PC-9 (cell line): ENCODE measurements around the gene DRGX. TPM values are rescaled to one million over a fixed set of nuclear protein-coding genes. Genes with fewer than 3 reads are reported as not detected.

Experiments
- BruUV-seq: library from RNA; stranded (reverse); fragments of 400-500 nt; replicated peaks from 2 replicates; lab custom pipeline; 2021; lab: Mats Ljungman, UMichigan
- CTCF ChIA-PET: fragments of 300-600 bp; sonication (Branson Sonifier 250); formaldehyde crosslinking; loops from one replicate; lab custom pipeline; 2022; ENCODE audit warnings: antibody characterized with exemption; lab: Charles Lee
- POLR2A ChIA-PET: fragments of 300-600 bp; sonication (Branson Sonifier 250); formaldehyde crosslinking; loops from one replicate; lab custom pipeline; 2022; ENCODE audit warnings: antibody characterized with exemption; ENCODE audit not compliant: unreplicated experiment; lab: Charles Lee
- DNase-seq, 2 experiments: peaks; one replicate each; pipeline versions ENCODE4 v3.0.0 to v3.0.0-alpha.2; 2015 to 2022; ENCODE audit warnings: mixed read lengths in 1 of 2
- H2AFZ ChIP-seq: fragments of 200-600 bp; sonication (generic); 2 replicates; pipeline ENCODE4 v1.8.1; 2017; ENCODE audit warnings: antibody characterized with exemption
- H3F3A ChIP-seq: fragments of 200-600 bp; sonication (generic); 2 replicates; pipeline ENCODE4 v1.8.1; 2017; ENCODE audit warnings: antibody characterized with exemption, mild to moderate bottlenecking, low read depth; ENCODE audit not compliant: insufficient read depth
- H3K27ac ChIP-seq: fragments of 200-600 bp; sonication (generic); 2 replicates; pipeline ENCODE4 v1.6.1; 2016; ENCODE audit warnings: mixed run types
- H3K27me3 ChIP-seq: fragments of 200-600 bp; sonication (generic); 2 replicates; pipeline ENCODE4 v1.6.1; 2016; ENCODE audit warnings: low read depth, mixed run types; ENCODE audit not compliant: insufficient read depth
- H3K36me3 ChIP-seq: fragments of 200-600 bp; sonication (generic); 2 replicates; pipeline ENCODE4 v1.6.1; 2016; ENCODE audit warnings: low read depth, mixed run types
- H3K4me1 ChIP-seq: fragments of 200-600 bp; sonication (generic); replicated peaks from 2 replicates; pipeline ENCODE4 v1.6.1; 2016; ENCODE audit warnings: mixed run types; ENCODE audit not compliant: insufficient read depth
- H3K4me2 ChIP-seq: fragments of 200-600 bp; sonication (generic); 2 replicates; pipeline ENCODE4 v1.6.1; 2017; ENCODE audit warnings: mixed run types
- H3K4me3 ChIP-seq: fragments of 200-600 bp; sonication (generic); 2 replicates; pipeline ENCODE4 v1.6.1; 2016; ENCODE audit warnings: mixed run types
- H3K79me2 ChIP-seq: fragments of 200-600 bp; sonication (generic); 2 replicates; pipeline ENCODE4 v1.6.1; 2017; ENCODE audit warnings: low read depth, mixed run types
- H3K9me2 ChIP-seq: fragments of 200-600 bp; sonication (generic); 2 replicates; pipeline ENCODE4 v1.8.1; 2017; ENCODE audit warnings: mild to moderate bottlenecking; ENCODE audit not compliant: insufficient read depth
- H3K9me3 ChIP-seq: fragments of 200-600 bp; sonication (generic); 2 replicates; pipeline ENCODE4 v1.8.1; 2016; ENCODE audit warnings: low read depth; ENCODE audit not compliant: insufficient read depth
- H4K20me1 ChIP-seq: fragments of 200-600 bp; sonication (generic); 2 replicates; pipeline ENCODE4 v1.8.1; 2017; ENCODE audit not compliant: insufficient read depth
- EZH2 ChIP-seq: fragments of 200-600 bp; sonication (generic); IDR thresholded peaks from 2 replicates; pipeline ENCODE4 v1.8.0; 2017; ENCODE audit warnings: antibody characterized with exemption, low read depth
- intact Hi-C: fragments of 100-400 bp; cut with micrococcal nuclease; formaldehyde crosslinking; loops from one replicate; pipeline ENCODE4 v1.10.0; 2022; ENCODE audit not compliant: unreplicated experiment
- total RNA-seq: library from RNA; stranded (reverse); gene quantifications from 2 replicates; pipeline ENCODE4 v1.2.3, GENCODE V29; 2021
- TF ChIP-seq, protein P1 (sequence below): fragments of 200-600 bp; sonication (generic); conservative IDR thresholded peaks from 2 replicates; pipeline ENCODE4 v1.6.1; 2017; ENCODE audit warnings: mixed run types, antibody characterized with exemption, mild to moderate bottlenecking, moderate library complexity

DRGX gene
- total RNA-seq, 1 experiment from 2014 or later = not detected

DNA sequence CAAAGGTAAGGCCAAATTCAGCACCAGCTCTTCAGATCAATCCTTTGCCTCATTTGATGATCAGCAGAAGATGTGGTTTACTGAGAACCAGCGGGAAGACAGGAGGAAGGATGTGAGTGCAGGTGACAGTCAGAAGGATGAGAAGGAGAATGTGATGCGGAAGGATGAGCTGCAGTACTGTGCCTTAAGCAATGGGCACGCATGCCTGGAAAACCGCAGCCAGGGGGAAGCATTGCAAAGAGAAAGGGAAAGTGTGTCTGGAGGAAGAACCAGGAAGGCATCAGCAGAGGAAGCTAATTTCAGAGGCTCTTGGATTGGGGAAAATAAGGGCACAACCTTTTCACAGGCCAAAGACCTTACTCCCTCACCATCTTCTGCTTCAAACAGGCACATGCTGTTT lies 71.2 kb downstream of the DRGX start:
- no peak overlapping the region for H3K4me3 ChIP-seq
- H3K4me2 ChIP-seq = no peak overlapping the region
- H3K27ac ChIP-seq = no peak overlapping the region
- ChIA-PET POLR2A (interaction anchor here (0.6 kb wide), 1 partner anchor 200 kb away, joined by 3 read pairs; no protein-coding TSS in a partner anchor), CTCF (no interaction called here)
- H3F3A ChIP-seq = no peaks in the 10 kb centered on the region
- H3K79me2 ChIP-seq = no peaks in the 10 kb centered on the region
- H3K9me2 ChIP-seq = no peaks in the 10 kb centered on the region
- intact Hi-C loops = no loop called here
- BruUV-seq = no TSS peak
- H3K4me1 ChIP-seq = no peaks in the 10 kb centered on the region
- no peaks in the 10 kb centered on the region; the same call in 1 of the 2 replicates for H4K20me1 ChIP-seq
- H3K27me3 ChIP-seq = peaks cover 86% of the 10 kb centered on the region
- H2AFZ ChIP-seq = no peak overlapping the region
- no peaks in the 10 kb centered on the region for H3K36me3 ChIP-seq
- H3K9me3 ChIP-seq = no peaks in the 10 kb centered on the region
- TF ChIP-seq, protein P1, sequence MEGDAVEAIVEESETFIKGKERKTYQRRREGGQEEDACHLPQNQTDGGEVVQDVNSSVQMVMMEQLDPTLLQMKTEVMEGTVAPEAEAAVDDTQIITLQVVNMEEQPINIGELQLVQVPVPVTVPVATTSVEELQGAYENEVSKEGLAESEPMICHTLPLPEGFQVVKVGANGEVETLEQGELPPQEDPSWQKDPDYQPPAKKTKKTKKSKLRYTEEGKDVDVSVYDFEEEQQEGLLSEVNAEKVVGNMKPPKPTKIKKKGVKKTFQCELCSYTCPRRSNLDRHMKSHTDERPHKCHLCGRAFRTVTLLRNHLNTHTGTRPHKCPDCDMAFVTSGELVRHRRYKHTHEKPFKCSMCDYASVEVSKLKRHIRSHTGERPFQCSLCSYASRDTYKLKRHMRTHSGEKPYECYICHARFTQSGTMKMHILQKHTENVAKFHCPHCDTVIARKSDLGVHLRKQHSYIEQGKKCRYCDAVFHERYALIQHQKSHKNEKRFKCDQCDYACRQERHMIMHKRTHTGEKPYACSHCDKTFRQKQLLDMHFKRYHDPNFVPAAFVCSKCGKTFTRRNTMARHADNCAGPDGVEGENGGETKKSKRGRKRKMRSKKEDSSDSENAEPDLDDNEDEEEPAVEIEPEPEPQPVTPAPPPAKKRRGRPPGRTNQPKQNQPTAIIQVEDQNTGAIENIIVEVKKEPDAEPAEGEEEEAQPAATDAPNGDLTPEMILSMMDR = 0 out of 2 replicates have a peak, but pooled peaks have one; percentile 14
- TF ChIP-seq EZH2 = no peak
- no peak for DNase-seq

DNA sequence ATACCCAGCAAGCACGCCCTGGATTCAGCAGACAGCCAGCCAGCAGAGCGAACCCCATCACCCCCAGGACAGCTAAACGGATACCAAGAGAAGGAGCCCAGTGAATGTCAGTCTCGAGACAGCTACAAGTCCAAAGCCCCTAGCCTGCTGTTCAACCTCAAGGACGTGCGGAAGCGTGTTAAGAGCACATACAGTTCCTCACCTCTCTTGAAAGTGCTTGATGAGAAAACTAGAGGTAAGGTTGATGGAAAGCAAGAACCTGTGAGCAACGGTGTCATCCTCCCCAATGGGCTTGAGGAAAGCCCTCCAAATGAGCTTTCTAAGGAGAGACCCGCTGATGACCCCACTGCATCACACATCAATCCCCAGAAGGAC lies 72.0 kb downstream of the DRGX start:
- BruUV-seq = no TSS peak
- intact Hi-C loops = no loop called here
- ChIA-PET CTCF (no interaction called here), POLR2A (no interaction called here)
- H3F3A ChIP-seq = no peaks in the 10 kb centered on the region
- H3K36me3 ChIP-seq = no peaks in the 10 kb centered on the region
- no peak overlapping the region for H3K4me2 ChIP-seq
- H3K9me2 ChIP-seq = no peaks in the 10 kb centered on the region
- H3K27ac ChIP-seq = no peak overlapping the region
- no peaks in the 10 kb centered on the region for H3K9me3 ChIP-seq
- no peaks in the 10 kb centered on the region; the same call in 1 of the 2 replicates for H4K20me1 ChIP-seq
- no peak overlapping the region for H3K4me3 ChIP-seq
- no peaks in the 10 kb centered on the region for H3K79me2 ChIP-seq
- DNase-seq = no peak
- no peaks in the 10 kb centered on the region for H3K4me1 ChIP-seq
- TF ChIP-seq, protein P1 = no peak
- TF ChIP-seq EZH2 = no peak
- H3K27me3 ChIP-seq = peaks cover 77% of the 10 kb centered on the region
- no peak overlapping the region for H2AFZ ChIP-seq

DNA sequence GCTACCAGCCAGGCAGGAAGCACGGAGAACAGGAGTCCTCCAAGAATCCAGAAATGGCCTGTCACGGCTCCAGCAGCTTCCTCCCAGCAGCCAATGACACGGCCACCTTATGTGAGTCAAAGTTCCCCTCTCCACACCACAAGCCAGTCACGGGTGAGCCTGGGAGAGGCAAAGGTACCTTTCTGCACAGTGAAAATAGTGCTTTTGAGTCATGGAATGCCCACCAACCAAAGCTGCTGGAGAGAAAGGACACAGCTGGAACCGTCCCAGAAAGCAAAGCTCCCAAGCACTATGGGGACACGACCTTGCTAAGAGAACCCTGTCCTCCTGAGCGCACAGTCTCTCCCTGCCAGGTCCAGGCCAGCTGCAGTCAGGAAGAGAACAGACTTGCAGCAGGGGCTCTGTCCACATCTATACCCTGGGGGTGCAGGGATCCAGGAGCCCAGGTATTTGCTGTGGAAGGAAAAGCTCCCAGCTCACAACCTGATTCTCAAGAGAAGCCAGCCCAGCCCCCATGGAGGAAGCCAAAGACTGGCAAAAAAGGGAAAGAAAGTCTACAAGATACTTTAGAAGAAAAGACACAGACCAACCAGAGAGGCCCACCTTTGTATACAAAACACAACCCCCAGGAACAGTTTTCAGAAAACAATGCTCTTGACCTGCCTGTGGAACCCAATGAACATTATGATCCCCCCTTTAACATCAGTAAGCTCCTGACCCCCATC lies 72.6 kb downstream of the DRGX start:
- BruUV-seq = no TSS peak
- Histone ChIP-seq H3K4me1 (no peaks in the 10 kb centered on the region), H3K27ac (no peak overlapping the region), H3F3A (no peaks in the 10 kb centered on the region), H3K4me2 (no peak overlapping the region), H3K27me3 (peaks cover 72% of the 10 kb centered on the region), H4K20me1 (no peaks in the 10 kb centered on the region; the same call in 1 of the 2 replicates), H3K4me3 (no peak overlapping the region), H3K36me3 (no peaks in the 10 kb centered on the region), H3K9me3 (no peaks in the 10 kb centered on the region), H3K79me2 (no peaks in the 10 kb centered on the region), H2AFZ (no peak overlapping the region), H3K9me2 (no peaks in the 10 kb centered on the region)
- CTCF ChIA-PET = no interaction called here
- intact Hi-C loops = no loop called here
- TF ChIP-seq EZH2 = no peak
- TF ChIP-seq, protein P1 = no peak
- POLR2A ChIA-PET = no interaction called here
- DNase-seq = no peak
